Vagina (tissue), 2 donors: Measurements from ENCODE around the gene HOXD8.

Source experiments
- CTCF ChIP-seq, 3 experiments: fragments of 450-650 bp in 2 of 3; fragments of 200-600 bp in 1 of 3; sonication (generic) in 1 of 3; IDR thresholded peaks; one replicate each; pipeline ENCODE4 v1.5.1; 2017 to 2019; ENCODE audit warnings: antibody characterized with exemption in 3 of 3, mild to moderate bottlenecking in 2 of 3, moderate library complexity in 2 of 3
- POLR2A ChIP-seq, 2 donors: fragments of 450-650 bp; IDR thresholded peaks; one replicate each; pipeline ENCODE4 v1.6.1; 2017; ENCODE audit warnings: antibody characterized with exemption in 2 of 2, mild to moderate bottlenecking in 2 of 2, moderate library complexity in 2 of 2
- POLR2AphosphoS5 ChIP-seq, 2 donors: sonication (generic); formaldehyde crosslinking; IDR thresholded peaks; one replicate each; pipeline ENCODE4 v1.9.0; 2017; ENCODE audit warnings: antibody characterized with exemption in 2 of 2, mild to moderate bottlenecking in 2 of 2, low read depth in 1 of 2; ENCODE audit not compliant: insufficient read depth in 1 of 2

GRCh38 chr2:176110415-176111308 lies 18.8 kb upstream of the HOXD8 start:
- no peak for TF ChIP-seq CTCF (IDR thresholded peaks at IDR 0.05)
- TF ChIP-seq POLR2A (IDR thresholded peaks at IDR 0.05): no peak
- TF ChIP-seq POLR2AphosphoS5 (IDR thresholded peaks at IDR 0.05; ENCODE audit: insufficient read depth in 1 of 2, low read depth in 1 of 2): no peak
